Erythroblast (primary cell): ENCODE results near the gene PIANP.

ENCODE experiments used
- GATA1 ChIP-seq: IDR thresholded peaks from 2 replicates; pipeline ENCODE4 v1.6.1; 2011; ENCODE audit warnings: low read depth, mild to moderate bottlenecking, control low read depth, low read length, moderate library complexity
- POLR2A ChIP-seq: IDR thresholded peaks from 2 replicates; pipeline ENCODE4 v1.6.1; 2011; ENCODE audit warnings: mild to moderate bottlenecking, low read length

DNA sequence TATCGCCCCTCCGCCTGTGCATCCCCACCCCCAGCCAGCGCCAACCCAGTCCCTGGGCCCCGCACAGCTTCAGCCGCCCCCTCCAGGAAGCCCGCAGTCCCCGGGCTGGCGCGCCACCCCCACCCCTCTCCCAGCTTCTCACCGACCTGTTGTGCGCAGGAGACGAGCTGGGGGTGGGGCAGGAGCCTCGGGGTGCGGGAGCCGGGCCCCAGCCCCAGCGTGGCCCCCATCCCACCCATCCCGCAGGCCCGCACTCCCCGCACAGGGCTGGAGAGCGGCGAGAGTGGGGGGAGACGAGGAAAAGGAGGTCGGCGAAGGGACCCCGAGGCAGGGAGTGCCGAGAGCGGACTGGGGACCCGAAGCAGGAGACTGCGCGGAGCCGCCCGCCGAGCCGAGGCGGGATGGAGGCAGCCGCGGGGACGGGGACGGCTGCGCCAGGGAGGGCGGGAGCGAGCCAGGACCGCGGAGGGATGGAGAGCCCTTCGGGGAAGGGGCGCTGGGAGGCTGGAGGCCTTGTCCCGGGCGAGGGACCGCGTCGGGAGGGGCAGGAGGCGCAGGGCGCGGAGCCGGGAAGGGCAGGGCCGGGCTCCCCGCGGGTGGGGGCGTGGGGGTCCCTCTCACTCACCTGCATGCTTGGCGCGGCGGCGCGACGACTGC is 498 bp downstream of the PIANP start:
- TF ChIP-seq POLR2A (no peak), GATA1 (no peak)
